ENCODE data around the gene KIAA1328. TPM values are rescaled to one million over a fixed set of nuclear protein-coding genes. Genes with fewer than 3 reads are reported as not detected.

The KIAA1328 gene
- total RNA-seq, 1 experiment from 2014 or later, result 6.2 TPM

DNA sequence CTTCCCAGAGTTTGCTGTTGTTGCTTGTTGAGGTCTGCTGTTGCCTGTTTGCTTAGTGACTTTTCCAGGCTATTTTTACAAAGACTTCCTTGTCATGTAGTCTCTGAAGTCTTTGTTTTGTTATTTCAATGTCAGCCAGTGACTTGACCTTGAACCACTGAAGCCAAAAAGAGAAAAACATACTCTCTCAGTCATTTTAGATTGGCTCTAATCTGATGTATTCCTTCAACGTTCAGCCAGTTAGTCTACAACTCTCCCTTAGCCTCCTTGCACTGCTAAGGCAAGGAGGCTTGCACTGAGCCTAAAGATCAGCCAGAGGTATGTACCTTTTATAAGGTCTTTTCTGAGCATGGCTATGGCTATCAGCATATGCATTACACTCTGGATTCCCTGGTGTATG lies 27.9 kb downstream of the KIAA1328 start:
- TF ChIP-seq SIN3A (IDR thresholded peaks at IDR 0.05; ENCODE audit: borderline replicate concordance, insufficient read depth, low read depth, low read length) (no peak), POLR2AphosphoS5 (IDR thresholded peaks at IDR 0.05; ENCODE audit: low read depth, low read length) (no peak), TCF7L2 (IDR thresholded peaks at IDR 0.05; ENCODE audit: low read depth, low read length) (no peak)
- TF ChIP-seq, protein P1, sequence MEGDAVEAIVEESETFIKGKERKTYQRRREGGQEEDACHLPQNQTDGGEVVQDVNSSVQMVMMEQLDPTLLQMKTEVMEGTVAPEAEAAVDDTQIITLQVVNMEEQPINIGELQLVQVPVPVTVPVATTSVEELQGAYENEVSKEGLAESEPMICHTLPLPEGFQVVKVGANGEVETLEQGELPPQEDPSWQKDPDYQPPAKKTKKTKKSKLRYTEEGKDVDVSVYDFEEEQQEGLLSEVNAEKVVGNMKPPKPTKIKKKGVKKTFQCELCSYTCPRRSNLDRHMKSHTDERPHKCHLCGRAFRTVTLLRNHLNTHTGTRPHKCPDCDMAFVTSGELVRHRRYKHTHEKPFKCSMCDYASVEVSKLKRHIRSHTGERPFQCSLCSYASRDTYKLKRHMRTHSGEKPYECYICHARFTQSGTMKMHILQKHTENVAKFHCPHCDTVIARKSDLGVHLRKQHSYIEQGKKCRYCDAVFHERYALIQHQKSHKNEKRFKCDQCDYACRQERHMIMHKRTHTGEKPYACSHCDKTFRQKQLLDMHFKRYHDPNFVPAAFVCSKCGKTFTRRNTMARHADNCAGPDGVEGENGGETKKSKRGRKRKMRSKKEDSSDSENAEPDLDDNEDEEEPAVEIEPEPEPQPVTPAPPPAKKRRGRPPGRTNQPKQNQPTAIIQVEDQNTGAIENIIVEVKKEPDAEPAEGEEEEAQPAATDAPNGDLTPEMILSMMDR (IDR thresholded peaks at IDR 0.05), result no peak
- TF ChIP-seq, protein P2, sequence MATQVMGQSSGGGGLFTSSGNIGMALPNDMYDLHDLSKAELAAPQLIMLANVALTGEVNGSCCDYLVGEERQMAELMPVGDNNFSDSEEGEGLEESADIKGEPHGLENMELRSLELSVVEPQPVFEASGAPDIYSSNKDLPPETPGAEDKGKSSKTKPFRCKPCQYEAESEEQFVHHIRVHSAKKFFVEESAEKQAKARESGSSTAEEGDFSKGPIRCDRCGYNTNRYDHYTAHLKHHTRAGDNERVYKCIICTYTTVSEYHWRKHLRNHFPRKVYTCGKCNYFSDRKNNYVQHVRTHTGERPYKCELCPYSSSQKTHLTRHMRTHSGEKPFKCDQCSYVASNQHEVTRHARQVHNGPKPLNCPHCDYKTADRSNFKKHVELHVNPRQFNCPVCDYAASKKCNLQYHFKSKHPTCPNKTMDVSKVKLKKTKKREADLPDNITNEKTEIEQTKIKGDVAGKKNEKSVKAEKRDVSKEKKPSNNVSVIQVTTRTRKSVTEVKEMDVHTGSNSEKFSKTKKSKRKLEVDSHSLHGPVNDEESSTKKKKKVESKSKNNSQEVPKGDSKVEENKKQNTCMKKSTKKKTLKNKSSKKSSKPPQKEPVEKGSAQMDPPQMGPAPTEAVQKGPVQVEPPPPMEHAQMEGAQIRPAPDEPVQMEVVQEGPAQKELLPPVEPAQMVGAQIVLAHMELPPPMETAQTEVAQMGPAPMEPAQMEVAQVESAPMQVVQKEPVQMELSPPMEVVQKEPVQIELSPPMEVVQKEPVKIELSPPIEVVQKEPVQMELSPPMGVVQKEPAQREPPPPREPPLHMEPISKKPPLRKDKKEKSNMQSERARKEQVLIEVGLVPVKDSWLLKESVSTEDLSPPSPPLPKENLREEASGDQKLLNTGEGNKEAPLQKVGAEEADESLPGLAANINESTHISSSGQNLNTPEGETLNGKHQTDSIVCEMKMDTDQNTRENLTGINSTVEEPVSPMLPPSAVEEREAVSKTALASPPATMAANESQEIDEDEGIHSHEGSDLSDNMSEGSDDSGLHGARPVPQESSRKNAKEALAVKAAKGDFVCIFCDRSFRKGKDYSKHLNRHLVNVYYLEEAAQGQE (IDR thresholded peaks at IDR 0.05; ENCODE audit: insufficient read depth in 1 of 2, low read depth in 2 of 2, low read length in 1 of 2), result no peak
- no peaks in the 10 kb centered on the region for H3K4me1 ChIP-seq (ENCODE audit: control insufficient read depth, insufficient read depth, low read length)
- no peak overlapping the region for H3K27ac ChIP-seq (ENCODE audit: low read length)
- H3K9me3 ChIP-seq (ENCODE audit: control insufficient read depth, insufficient read depth, low read depth, low read length), result 0 out of 2 replicates have a peak, but pooled peaks cover 6% of the 10 kb centered on the region
- no peaks in the 10 kb centered on the region for H3K27me3 ChIP-seq (ENCODE audit: control insufficient read depth, insufficient read depth, low read length)
- ChIA-PET CTCF (no interaction called here), POLR2A (no interaction called here)
- H3K4me3 ChIP-seq (ENCODE audit: low read depth in 2 of 2, low read length in 2 of 2), result no peak overlapping the region
- ATAC-seq, result no peak
- DNase-seq (ENCODE audit: low read depth, low spot score), result no peak
- no peaks in the 10 kb centered on the region; the same call in 1 of the 2 replicates for H3K36me3 ChIP-seq (ENCODE audit: control insufficient read depth, insufficient read depth, low read length)
- intact Hi-C loops (cut with micrococcal nuclease; ENCODE audit: unreplicated experiment) (no loop called here), in situ Hi-C loops (cut with HindIII; ENCODE audit: low pct_unique_long_range_greater_than_20kb, low sequenced_read_pairs) (no loop called here)
- BruUV-seq (replicated peaks), result no TSS peak

DNA sequence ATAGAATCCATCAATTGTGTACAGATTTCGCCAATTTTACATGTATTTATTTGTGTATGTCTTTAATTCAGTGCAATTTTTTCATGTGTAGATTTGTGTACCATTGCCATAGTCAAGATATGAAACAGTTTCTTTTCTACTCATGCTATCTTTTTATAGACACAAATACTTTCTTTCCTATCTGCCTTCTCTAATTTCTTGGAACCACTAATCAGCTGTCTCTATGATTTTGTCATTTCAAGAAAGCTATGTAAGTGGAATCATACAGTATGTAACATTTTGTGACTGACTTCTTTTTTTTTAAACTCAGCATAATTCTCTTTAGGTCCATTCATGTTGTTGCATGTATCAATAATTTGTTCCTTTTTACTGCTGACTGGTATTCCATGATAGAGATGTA lies 33.3 kb downstream of the KIAA1328 start:
- ChIA-PET CTCF (no interaction called here), POLR2A (no interaction called here)
- Histone ChIP-seq H3K9me3 (ENCODE audit: control insufficient read depth, insufficient read depth, low read depth, low read length) (no peaks in the 10 kb centered on the region), H3K4me1 (ENCODE audit: control insufficient read depth, insufficient read depth, low read length) (no peaks in the 10 kb centered on the region), H3K27me3 (ENCODE audit: control insufficient read depth, insufficient read depth, low read length) (no peaks in the 10 kb centered on the region), H3K27ac (ENCODE audit: low read length) (no peak overlapping the region), H3K4me3 (ENCODE audit: low read depth in 2 of 2, low read length in 2 of 2) (no peak overlapping the region), H3K36me3 (ENCODE audit: control insufficient read depth, insufficient read depth, low read length) (no peaks in the 10 kb centered on the region; the same call in 1 of the 2 replicates)
- DNase-seq (ENCODE audit: low read depth, low spot score), result no peak
- BruUV-seq (replicated peaks), result no TSS peak
- in situ Hi-C loops (cut with HindIII; ENCODE audit: low pct_unique_long_range_greater_than_20kb, low sequenced_read_pairs) (no loop called here), intact Hi-C loops (cut with micrococcal nuclease; ENCODE audit: unreplicated experiment) (no loop called here)
- TF ChIP-seq, protein P2 (IDR thresholded peaks at IDR 0.05; ENCODE audit: insufficient read depth in 1 of 2, low read depth in 2 of 2, low read length in 1 of 2), result no peak
- TF ChIP-seq SIN3A (IDR thresholded peaks at IDR 0.05; ENCODE audit: borderline replicate concordance, insufficient read depth, low read depth, low read length) (no peak), TCF7L2 (IDR thresholded peaks at IDR 0.05; ENCODE audit: low read depth, low read length) (no peak), POLR2AphosphoS5 (IDR thresholded peaks at IDR 0.05; ENCODE audit: low read depth, low read length) (no peak)
- TF ChIP-seq, protein P1 (IDR thresholded peaks at IDR 0.05), result no peak
- no peak for ATAC-seq
